ENCODE results near the gene SESN1.

SESN1 gene

DNA sequence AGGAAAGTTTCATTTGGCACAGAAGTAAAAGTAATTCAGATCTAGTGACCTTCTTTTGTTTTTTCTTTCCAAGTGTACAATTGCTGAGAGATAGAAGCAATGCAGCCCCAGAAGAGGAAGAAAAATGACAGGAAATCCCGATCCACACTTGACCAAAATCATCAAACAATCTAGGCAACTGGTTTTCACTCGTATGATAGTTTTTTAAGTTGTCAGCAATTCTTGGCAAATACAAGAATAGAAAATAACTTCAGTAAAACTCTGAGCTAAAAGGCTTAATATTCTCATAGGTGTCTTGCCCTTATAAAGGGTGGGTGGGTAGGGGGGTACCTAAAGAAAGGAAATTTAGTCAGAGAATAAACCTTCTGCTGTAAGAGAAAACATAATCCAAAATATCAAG is 36.0 kb downstream of the SESN1 start:
- no peak for ATAC-seq

DNA sequence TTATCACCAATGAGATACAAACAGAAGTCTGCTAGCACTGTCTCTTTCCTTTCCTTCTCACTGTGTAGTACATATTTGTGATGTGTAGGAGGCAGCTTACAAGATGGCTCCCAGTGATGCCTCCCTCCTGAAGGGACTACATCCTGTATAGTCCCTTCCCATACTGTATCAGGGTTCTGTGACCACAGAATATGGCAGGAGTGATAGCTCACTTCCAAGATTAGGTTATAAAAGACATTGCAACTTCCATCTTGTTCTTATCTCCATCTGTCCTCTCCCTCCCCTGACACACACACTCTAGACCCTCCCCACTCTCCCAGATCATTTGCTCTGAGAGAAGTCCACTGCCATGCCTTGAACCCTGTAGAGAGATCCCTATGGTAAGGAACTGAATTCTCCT is 38.0 kb downstream of the SESN1 start:
- no peak for ATAC-seq

DNA sequence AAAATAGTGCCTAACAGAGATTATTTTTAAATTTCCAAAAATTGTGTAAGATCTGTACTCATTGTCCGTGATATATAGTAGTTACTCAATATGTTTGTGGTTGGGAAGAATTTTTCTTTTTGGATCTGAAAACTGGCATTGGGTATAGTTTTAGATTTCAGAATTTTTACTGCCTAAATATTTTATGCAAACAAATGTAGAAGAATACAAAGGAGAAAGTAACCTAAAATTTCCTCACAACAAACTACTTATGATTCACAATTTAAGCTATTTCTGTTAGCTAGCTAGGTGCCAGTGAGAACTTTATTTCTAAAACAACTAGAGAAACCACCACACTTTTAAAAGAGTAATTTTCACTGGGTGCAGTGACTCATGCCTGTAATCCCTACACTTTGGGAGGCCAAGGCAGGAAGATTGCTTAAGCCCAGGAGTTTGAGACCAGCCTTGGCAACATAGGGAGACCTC is 38.8 kb downstream of the SESN1 start:
- ATAC-seq: no peak

DNA sequence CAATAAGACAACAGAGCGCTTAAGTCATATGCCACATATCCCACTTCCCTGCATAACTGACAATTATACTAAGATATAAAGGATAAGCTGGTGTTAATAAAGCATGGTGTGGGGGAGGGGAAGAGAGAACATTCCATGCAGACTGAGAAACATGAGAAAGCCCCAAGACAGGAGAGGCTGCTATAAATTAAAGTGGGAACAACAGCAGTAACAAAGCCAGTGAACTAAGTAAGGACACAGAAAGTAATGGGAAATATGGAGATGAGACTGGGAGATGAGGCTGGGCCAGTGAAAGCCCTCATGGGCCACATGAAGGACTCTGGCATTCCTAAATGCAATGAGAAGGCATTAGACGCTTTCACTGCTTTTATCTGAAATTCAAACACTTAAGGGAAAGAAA is 41.3 kb downstream of the SESN1 start:
- ATAC-seq: no peak

DNA sequence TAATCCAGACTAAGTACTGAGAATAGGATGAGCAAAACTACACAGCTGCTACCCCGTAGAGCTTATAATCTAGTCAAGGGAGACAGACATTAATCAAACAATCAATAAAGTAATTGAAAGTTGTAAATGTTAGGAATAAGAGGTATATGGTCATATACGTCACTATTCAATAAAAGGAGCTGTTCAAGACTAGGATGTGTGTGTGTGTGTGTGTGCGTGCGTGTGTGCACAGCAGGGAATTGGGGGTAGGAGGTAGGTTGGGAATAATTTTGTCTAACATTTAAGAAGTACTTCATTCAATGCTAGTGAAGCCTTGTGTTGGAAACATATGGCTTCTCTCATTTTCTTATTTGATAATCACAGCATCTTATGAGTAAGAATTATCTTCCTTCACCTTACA is 41.8 kb downstream of the SESN1 start:
- ATAC-seq: no peak

DNA sequence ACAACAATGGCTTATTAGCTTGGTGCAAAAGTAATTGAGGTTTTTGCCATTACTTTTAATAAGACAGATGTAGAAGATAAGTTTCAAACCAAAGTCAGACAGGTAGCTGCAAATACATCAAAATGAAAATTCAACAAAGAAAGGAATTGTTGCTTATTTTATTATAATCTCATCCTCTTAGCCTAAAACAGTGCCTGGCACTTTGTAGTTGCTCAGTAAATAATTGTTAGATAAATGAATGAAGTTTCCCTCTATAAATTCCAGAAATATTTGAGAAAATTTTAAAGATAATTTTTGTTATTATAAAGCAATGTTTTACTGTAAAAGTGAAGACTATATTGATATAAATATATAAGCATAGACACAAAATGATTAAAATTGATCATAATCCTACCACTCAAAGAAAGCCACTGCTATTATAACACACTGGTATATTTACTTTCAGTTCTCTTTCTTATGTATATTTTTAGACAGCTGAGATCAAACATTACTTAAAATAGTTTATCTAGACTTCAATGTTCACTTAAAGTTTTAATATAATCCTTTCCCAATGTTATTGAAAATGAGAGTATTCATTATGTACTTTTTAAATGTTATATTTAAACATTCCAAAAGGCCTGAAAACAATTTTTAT is 42.5 kb downstream of the SESN1 start:
- ATAC-seq: no peak

DNA sequence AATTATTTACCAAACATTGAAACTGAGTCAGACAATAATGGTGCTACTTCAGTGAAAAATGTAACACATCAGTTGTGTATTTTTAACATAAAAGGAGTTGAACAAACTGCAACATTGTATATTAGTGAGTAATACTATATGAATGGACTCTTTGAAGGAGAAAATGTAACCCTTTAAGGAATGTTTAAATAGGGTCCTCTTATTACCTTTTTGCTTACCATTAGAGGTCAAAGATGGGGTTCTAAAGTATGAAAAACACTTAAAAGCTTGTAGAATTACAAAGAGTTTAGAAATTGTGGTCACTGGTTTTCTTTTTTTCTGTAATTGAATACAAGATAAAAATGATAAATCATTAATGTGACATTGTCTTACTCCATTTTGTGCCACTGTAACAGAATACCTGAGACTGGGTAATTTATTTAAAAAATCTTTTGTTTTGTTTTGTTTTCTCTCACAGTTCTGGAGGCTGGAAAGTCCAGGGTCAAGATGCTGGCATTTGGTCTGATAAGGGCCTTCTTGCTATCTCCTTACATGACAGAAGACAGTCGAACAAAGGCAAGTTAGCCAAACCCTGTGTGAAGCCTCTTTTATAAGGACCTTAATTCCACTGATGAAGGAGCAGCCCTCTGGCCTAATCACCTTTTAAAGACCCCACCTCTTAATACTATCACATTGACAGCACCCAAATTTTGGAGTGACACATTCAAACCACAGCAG is 43.2 kb downstream of the SESN1 start:
- ATAC-seq: no peak

DNA sequence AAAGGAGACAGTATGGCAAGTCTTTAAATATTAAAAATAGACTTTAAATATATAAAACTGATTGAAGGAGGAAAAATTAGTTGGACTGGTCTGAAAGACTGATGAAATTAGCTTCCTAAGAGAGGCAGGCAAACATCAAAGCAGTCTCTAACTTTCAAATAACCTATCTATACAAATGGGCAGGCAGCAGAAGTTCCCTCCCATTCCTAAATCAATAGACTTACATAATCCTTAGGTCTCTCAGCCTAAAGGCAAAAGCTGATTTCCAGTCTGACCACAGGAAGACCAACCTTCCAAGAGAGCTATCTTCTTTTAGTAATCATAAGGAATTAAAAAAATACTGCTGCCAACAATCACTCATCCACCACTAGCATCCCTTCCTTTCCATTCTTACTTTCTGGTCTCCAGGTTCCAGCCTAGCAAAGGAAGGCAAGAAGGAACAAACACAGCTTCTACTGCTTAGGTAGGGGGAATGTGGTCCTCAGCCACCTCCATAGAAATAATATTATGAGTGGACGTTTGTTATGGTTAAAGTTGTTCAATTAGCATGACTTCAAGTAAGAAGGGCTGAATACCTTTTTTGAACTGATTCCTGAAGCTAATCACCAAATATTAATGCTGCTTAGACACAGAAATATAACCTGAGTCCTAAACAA is 44.1 kb downstream of the SESN1 start:
- ATAC-seq: no peak

DNA sequence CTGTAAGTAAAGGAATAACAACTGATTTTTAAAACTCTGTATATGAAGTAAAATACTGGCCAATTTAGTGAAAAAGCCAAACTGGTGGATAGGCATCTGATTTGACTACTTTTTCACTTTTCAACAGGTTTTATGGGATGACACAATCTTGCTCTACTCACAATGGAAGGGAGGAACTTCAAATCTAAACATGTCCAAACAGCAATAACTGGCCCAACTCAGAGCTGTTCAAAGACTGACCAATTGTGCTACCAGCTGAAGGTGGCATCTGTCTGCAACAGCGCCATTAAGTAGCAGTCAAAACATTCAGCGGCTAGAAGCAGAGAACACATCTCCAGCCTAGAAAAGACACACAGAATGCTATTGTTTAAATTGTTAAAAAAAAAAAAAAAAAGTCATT is 44.6 kb downstream of the SESN1 start:
- no peak for ATAC-seq

DNA sequence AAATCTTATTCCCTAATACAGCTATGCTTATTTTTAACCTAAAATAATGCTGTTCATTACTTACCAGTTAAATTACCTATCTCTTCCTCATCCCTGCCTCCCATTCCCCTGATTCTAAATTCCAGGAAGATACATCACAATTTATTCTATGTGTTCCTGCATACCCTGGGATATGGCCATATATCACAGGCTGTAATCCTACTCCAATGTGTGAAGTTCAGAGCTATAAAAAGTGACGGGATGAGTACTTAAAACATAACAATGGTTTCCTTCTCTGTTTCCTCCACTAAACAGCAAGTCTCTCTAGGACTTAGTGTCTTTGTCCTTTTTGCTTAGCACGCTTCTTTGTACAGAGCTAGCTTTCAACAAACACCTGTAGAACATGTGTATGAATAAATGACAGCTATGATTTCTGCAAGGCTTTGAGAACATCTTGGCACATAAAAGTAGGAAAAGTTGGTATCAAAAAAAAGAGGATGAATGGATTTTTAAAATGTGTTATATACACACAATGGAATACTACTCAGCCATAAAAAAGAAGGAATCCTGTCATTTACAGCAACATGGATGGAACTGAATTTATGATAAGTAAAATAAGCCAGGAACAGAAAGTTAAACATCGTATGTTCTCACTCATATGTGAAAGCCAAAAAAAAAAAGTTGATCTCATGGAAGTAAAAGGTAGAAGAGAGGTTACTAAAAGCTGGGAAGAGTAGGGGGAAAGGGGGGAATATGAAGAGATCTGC is 45.8 kb downstream of the SESN1 start:
- ATAC-seq: no peak

DNA sequence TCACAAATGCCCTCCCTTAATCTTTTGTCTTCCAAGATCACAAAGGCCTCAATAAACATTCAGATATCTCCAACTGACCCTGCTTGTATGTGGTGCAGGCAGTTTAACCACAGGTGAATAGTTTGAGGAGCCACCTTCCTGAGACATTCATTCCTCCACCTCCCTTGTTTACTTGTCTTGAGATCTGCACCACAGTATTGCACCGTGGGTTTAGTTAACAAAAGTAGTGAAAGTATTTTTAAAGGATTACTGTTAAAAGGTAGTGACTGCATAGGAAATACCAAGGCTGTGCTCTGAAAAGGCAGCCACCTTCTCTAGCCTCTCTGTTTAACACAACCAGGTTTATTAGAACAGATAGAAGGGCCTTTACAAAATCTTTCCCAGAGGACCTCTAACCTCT is 46.5 kb downstream of the SESN1 start:
- no peak for ATAC-seq

DNA sequence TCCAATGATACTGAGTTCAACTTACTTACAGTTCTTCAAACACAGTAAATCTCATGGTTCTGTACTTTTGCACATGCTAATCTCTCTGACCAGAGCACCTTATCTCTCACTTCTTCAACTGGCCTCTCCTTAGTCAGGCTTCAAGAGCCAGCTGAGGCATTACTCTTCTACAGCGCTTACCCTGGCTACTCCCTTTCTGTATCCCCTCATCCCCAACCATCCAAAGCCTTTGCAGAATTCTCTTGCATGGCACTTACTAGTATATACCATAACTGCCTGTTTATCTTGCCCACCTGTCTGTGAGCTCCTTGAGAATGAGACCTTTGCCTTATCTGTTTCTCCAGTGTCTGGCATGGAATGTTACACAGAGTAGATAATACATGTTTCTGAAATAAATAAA is 49.2 kb downstream of the SESN1 start:
- ATAC-seq: no peak

DNA sequence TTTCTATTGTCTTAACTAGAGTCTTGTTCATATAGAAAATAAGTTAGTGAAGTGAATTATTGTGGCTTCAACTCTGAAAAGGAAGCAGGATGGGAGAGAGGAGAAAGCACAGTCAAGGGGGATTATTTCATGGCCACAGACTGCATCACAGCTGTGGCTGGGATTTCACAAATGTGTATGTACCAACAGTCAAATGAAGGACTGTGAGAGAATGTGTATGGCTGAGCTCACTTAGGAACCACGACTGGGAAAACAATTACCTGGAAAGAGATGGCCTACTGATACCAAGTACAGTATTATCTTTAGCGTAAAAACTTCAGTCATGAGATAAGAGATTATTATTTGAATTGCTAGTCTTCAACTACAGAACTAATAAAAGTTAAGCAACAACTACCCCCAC is 54.9 kb downstream of the SESN1 start:
- no peak for ATAC-seq

DNA sequence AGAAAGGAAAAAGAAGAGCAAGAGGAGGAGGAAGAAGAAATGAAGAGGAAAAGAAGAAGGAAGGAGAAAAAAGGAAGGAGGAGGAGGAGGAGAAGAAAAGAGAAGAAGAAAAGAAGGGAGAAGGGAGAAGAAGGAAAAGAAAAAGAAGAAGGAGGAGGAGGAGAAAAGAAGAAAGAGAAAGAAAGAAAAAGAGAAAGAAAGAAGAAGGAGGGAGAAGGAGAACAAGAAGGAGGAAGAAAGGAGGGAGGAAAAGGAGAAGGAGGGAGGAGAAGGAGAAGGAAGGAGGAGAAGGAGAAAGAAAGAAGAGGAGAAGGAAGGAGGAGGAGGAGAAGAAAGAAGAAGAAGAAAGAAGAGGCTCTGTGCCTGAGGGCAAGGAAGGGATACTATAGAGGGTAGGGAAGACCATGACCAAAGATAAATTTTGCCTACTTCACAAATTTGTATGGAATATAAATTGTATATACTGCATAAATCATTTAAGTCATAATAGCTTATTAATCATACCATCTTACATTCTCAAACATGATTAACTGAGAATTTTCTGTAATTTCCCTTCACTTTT is 55.7 kb downstream of the SESN1 start:
- ATAC-seq: no peak

DNA sequence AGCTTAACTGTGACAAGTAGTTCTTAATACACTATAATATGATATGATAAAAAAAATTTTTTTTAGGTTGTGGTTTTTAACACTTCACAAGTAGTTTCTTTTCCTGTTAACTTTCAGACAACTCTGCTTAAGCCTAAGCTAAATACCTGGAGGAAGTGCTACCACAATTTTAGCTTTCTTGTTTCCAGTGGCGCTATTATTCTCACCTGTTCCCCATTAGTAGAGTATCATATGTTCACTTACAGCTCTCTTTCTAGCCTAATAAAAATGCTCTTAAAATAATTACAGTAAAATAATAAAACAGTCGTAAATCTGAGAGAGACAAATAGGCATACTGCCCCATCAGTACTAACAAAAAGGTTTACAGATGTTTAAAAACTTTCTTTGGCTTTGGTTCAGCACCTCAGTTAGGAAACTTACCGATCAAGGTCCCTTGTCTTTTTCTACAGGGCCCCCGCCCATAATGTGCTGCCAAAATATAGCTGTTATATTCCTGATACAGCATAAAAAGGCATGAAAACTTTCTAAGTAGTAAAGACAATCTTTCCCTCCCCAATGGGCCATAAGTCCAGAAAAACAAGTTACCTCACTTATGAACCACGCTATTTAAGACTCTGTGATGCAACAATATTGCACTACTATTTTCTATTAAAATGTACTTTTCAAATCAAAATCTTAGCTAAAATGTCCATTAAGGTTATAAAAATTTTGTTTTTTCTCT is 57.9 kb downstream of the SESN1 start:
- peak in 1 of 2 donors; percentile 27 for ATAC-seq

DNA sequence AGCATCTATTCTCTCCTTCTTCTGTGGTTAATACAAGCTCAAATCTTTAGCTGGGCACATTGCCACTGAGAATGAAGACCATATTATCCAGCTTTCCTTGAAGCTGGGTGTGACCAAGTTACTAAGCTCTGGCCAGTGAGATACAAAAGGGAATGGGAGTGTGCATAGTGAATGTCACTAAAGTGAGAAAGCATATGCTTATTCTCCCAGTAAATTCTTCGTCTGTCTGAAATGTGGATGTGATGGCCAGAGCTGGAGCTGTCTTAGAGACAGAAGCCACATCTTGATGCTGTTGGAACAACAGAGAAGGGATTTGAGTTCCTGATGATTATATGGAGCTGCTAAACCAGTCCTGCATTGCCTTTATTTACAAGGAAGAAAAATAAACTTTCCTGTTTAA is 60.1 kb downstream of the SESN1 start:
- no peak for ATAC-seq

DNA sequence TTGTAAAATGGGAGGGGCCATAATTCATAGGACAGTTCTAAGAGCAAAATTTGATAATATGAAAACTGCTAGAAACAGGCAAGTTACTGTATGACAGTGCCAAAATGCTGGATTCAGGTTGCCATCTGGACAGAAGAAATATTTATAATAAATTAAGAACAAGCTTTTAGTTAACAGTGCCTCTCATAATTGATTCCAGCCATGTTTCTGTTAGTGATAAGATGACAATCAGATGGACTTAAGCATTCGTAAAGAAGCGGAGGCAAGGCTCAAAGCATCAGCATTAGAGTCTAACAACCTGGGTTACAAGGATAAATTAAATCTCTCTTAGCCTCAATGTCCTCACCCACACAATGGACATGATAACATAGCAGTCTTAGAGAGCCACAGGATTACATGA is 61.0 kb downstream of the SESN1 start:
- no peak for ATAC-seq

DNA sequence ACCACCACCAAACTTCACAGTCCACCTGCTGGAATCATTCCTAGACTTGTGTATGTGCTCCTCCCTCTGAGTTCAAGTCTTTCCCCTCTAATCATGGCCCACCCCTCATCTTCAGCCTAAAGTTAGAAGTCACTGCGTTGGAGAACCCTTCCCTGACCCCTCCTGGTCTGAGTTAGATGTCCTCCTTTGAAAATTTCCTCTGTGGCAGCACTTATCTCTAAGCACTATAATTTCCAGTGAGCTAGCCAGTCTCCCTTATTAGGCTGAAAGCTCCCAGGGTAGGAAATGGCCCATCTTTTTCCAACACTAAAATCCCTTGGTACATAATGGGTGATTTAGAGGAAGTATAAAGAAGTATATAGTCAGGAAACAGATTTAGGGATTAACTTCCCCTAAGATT is 63.2 kb downstream of the SESN1 start:
- ATAC-seq: no peak

DNA sequence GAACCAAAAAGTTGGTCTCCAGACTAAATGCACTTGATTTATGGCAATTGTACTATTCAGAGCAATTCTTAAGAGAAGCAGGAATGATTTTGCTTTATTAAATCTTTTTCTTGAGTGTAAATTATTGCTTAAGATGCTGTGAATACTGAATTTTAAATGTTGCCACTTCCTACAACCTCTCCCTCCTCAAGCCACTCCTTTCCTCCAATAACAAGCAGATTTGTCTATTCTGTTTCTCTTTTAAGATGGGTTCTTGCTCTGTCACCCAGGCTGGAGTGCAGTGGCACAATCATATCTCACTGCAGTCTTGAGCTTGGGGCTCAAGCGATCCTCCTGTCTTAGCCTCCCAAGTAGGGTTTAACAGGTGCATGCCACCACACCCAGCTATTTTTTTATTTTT is 65.3 kb downstream of the SESN1 start:
- no peak for ATAC-seq

DNA sequence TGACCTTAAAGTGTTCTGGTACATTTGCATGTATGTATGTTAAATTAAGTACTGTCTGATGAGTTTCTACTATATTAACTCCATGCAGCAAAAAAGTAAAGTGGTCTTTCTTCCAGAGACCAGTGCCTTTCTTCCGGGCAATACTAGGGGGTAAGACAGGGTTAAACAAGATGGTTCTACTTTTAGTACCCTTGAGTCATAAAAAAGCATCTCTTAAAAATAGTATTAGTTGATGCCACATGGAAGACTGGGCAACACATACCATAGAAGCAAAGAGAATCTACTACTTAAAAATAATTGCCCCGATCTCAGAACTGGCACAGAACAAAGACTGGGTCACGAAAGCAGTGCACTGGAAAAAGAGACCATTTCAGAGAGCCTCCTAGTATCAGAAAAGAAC is 66.2 kb downstream of the SESN1 start:
- ATAC-seq: no peak

DNA sequence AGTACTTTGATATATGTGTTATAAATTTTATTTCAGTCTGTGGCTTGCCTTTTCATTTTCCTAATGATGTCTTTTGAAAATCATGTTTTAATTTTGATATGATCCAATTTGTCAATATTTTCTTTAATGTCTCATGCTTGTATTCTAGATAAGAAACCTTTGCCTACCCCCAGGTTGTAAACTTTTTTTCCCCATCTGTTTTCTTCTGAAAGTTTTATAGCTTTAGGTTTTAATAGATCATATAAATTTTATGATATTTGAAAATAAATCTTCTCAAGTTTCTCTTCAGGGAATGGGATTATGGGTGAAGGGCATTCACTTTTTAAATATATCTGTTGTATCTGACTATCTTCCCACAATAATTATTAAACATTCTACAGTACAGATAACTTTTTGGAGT is 66.7 kb downstream of the SESN1 start:
- ATAC-seq: no peak

DNA sequence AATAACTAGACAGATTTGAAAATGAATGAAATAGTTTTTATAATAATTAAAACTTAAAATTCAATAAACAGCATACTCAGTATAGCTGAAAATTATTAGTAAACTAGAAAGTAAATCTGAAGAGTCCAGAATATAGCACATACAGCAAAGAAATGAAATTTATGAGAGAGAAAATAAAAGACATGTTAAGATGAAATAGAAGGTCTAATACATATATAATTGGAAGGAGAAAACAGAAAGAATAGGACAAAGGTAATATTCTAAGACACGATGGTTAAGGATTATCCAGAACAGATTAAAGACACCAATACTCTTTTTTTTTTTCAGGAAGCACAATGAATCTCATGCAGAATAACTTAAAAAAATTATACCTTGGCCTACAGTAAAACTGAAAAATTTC is 69.0 kb downstream of the SESN1 start:
- ATAC-seq: no peak

DNA sequence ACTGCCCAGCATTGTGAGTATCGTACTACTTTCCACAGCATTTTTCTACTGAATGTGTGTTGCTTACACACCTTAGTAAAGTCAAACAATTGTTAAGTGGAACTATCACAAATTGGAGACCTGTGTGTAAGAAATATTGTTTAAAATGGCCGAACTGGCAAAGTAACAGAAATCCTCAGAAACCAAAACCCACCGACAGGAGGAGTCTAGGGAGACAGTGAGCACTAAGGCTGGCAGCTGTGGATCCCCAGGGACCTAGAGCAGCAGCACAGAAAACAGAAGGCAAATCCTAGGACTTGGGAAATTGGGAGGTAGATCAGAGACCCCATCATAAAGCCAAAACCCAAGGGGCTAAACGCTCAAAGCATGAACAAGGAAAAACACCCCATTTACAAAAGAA is 69.9 kb downstream of the SESN1 start:
- ATAC-seq: no peak

Data from activated CD4-positive, CD25-positive, alpha-beta regulatory T cell treated with anti-CD3 and anti-CD28 coated beads, Interleukin-2, amount 50 U/mL, for 24 hours (primary cell).